Anterior cingulate cortex (tissue), 58 donors: ENCODE results near the gene CNTFR.

Experiments used
- DNase-seq, 58 donors: peaks; one replicate each; lab custom pipeline; 2025; lab: John Stamatoyannopoulos, UW

CNTFR gene

DNA sequence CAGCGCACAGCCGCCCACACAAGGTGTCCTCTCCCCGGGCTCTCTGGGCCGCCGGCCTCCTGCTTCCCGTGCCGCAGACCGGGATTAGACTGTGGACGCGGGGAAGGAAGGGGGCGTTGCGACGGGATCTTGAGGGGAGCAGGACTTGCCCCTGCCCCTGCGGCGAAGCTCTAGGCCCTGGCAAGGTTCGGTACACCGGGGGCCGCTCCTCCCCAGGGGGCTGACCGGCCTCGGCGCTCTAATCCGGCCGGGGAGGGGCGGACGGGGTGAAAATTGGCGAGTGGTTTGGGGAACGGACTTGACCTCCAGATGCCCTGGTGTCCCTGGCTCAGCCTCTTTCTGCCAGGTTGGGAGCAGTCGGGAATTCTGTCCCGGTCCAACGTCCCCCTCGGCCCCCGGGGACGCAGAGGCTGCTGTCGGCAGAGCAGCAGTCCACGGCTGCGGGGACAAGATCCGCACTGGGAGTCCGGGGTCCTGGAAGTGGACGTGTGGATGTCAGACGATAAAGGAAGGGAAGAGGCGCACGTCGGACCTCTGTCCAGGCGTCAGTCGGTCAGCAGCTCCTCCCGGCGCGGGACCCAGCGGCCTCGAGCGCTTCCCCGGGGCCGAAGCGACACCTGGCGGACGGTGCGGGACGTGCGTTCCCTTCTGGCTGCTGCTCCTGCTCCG is 1.9 kb upstream of the CNTFR start:
- DNase-seq = peak in 57 of 58 donors; percentile 25 to 89 (median 74)

DNA sequence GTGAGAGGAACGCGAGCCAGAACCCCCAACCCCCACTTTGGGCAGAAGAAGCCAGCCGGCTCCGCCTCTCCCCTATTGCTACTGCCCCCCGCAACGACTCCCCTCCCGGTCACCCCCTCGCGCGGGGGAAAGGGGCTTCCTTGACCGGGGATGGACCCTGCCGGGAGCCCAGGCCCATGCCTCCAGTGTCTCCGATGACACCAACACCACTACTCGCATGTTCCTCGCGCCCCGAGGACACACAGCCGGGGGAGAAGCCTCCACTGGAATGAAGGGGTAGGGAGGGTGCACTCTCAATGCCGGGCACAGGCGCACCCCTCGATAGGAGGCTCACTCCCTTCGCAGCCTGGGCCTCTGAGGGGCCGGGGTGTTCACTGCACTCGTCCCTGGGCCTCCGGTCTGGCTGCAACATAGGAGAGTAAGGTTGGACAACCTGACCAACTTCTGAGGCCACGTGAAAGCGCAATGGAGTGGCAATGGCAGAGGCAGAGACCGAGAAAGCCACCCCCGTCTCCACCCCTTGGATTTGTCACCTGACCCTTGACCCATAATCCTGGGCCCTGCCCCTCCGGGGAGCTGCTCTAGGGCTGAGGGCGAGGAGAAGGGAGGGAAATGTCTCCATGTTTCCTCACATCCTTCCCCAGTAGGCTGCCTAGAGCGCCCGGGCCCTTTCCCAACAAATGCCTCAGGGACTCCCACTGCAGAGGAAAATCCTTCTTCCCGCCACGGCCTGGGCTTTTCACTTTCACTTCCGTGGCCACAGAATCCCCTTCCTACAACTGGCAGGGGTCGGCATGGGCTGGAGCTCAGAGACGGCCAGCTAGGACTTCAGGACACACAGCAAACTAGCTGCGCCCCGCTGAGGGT is 1.1 kb upstream of the CNTFR start:
- peak in 7 of 58 donors; percentile 5 to 72 (median 44) for DNase-seq

DNA sequence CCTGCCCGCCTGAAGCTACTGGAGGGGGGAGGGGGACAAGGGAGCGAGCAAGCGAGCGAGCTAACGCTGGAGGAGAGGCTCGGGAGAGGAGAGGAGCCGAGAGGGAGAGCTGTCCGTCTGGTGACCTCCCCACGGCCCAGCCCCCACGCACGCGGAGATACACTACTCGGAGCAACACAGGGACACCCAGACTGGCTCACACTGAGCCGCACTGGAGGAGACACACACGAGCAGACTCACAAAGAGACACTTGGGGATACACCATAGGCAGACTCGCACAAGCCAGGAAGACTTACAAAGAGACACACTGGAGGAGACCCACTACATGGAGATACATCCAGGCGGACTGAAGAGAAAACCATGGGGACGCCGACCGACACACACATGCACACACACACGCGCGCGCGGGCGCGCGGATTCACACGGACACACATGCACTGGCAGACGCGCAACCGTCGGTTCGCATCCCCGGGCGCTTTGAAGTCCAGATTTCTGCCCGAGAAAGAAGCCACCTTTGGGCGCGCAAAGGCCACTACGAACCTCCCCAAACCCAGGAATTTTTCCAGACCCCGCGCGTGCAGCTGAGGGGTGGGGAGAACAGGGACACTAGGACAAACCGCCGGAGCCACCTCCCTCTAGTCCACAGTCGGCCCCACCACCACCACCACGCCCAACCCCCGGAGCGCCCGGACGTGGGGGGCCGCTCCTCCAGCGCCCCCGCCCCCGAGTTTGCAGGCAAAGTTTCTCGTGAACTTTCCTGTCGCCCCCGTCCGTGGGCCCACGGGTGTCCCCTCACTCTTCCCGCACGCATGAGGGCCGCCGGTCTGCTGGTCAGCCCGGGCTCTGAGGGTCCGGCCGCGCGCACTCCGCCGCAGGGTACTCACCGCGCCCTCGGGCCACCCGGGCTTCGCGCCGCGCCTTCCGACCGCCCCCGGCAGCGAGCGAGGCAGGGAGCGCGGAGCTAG is 571 bp downstream of the CNTFR start:
- DNase-seq = peak in 23 of 58 donors; percentile 6 to 77 (median 36)

DNA sequence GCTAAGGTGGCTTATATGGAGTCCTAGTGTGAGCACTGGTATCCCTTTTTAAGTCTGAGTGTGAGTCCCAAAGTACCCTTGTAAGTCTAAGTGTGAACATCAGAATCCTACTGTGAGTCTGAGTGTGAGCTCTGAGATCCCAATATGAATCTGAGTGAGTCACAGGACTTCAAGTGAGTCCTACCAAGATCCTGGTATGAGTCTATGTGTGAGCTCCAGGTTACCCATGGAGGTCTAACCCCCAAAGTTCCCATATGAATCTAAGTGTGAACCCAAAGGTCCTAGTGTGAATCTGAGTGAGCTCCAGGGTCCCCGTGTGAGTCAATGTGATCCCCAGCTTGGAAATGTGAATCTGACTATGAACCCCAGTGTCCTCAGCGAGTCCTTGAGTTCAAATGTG is 2.3 kb downstream of the CNTFR start:
- no peak for DNase-seq

DNA sequence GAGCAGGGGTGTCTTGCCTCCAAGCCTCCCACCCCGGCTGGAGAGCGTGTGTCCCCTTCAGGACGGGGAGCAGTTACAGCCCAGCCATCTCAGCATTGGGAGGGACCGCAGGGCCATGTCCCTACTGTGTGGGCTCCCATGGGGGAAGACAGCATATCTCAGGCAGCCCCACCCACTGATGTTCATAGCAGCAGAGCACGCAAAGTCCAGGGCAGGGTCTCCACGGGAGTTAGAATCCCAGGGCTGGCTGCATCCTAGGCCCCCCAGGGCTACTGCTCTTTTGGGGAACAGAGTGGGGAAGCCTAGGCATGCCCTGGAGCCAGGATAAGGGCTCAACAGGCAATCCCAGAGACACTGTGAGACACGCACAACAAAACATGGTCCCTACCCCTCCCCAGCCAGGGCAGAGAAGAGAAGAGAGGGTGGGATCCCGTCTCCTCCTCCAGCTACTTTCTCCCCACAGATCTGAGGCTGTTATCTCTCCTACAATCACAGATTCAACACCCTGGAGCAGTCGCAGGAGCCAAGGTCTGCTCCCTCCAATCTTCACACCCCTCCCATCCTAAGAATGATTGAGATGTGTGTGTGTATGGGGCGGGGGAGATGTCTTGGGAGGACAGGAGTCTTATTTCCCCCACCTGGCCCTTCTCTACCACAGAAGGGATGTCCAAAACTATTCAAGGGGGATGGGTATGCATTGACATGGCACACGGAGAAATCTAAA is 3.4 kb downstream of the CNTFR start:
- DNase-seq = no peak

DNA sequence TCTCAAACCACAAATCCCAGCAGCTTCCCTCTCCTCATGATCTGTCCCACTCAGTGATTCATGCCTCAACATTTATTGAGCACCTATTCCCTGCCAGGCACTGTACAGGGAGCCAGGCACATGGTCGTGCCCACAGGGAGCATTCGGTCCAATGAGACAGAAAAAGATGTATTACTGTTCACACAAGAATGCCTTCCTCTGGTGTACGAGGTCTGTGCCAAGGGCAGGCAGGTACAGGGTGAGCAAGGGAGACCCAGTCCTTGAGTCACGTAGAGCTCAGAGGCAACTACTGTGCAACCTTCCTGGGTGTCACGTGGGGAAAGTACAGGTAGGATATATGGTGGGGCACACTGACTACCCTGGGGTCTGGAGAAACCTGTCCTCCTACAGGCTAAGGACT is 4.6 kb downstream of the CNTFR start:
- DNase-seq = no peak

DNA sequence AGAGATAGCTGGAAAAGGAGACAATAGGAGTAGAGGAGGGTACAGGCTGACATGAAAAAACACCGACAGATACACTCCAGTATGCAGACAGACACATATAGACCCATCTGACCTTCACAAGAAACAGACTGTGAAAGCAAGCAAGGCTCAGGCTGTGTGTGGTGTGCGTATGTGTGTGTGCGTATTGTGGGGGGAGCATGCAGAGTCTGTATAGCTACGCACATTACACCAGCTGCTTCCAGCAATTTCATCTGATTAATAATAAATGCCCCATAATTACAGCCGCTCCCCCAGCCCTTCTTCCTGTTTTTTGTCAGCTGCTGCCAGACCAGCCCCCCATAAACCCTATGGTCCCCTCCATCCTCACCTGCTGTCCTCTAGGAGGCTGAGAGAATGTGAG is 6.7 kb downstream of the CNTFR start:
- no peak for DNase-seq

DNA sequence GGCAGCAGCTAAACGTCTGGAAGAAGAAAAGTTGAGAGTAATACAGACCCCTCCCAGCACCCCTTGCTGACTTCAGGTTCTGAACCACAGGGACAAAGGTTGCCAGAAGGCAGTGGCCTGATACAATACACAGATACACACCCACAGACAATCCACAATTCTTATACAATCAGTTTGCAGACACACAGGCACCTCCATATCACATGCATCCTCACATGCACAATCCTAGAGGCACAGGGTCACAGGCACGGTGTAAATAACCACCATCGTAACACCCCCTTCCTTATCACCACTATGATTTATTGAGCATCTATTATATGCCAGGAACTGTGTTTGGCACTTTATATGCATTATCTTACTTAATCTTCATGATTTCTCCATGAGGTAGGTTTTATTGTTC is 8.2 kb downstream of the CNTFR start:
- no peak for DNase-seq

DNA sequence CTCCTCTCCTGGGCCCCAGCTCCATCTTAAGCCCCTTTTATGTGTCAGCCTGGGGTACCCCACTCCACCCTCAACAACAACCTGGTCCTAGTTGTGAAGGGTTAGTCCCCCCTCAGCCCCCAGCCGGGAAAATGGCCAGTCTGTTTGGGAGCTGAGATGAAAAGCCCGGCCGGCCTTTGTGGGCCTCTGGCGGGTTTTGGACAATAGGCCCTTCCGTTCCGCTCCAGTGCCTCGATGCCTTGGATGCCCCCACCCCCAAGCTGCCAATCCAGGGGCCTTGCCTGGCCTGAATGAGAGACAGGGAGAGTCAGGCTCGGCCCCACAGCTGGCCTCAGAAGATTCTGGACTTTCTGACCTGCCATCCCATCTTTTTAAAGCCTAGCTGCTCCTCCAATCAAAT is 9.2 kb downstream of the CNTFR start:
- DNase-seq = peak in 26 of 58 donors; percentile 13 to 69 (median 29)

DNA sequence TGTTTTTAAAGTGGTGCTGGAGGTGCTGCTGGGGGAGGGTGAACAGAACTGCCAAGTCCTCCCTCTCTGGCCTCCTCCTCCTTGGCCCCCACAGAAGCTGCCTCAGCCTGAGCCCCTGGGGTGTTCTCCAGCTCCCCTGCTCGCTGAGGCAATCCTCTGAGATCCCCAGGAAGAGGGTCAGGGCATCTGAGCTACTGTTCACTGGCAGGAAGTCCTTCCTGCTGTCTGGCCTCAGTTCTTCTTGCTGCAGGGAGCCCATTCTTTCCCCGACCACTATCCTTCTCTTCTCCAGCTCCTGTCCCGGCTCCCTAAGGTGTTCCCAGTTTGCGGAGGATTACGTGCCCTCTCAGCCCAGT is 9.7 kb downstream of the CNTFR start:
- DNase-seq = peak in 2 of 58 donors; percentile 7 to 9

DNA sequence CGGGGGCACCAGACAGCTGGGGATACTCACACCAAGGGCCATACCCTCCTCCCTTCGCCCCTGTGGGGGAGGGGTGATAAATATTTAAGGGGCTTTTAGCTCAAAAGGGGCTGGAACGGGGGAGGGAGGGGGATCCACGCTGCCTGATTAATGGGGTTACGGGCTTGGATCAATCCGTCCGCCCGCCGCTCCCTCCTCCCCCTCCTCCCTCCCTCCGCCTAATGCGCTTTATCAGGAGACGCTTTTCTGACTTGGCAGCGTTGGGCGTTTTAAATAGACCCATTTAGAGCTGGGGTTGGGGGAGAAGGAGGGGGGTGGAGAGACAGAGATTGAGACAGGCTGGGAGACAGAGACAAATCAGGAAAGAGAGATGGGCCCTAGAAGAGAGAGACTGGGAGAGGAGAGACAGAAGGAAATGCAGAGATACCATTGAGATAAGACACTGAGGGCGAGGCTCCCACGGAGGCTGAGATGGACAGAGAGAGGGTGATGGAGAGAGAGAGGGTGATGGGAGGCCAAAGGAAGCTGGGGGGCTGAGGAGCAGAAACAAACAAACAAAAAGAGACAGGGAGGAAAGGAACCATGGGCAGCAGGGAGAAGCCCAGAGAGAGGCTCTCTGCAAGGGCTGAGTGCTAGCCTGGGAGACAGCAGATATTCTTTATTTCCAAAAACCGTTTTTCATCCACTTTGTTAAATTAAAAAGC is 10.3 kb downstream of the CNTFR start:
- peak in 9 of 58 donors; percentile 16 to 41 (median 21) for DNase-seq

DNA sequence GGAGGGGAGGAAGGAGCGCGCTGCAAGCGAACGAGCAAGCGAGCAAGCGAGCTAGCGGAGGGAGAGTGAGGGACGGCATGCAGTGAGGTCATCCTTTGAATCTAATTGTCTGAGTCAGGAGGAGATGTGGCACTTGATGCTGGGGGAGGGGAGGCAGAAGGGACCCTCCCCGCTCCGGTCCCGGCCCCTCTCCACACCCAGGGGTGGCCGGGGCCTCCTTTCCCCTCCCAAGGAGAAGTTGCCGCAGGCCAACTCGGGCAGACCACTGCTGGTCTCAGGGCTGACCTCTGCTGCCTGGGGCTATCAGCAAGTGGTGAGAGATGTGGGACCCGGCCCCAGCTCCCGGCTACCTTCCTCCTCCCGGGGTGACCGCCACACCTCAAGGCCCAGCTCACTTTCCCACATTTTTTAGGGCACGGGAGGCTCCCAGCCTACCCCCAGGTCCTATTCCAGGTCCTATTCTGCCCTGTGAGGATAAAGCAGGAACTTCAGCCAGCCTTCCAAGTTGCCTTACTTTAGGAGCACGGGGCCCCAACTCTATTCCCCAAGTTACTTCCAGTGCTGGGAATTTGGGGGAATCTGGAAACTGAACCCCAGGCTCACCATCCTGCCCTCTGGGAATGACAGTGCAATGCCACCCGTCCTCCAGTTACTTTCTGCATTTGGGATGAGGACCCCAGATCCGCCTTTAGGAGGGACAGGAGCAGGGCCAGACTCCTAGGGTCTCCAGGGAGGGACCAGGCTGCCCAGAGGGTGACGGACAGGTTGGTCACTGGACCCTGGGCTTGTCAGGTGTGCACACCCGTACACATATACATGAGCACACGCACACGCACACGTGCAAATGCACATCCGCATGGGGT is 11.1 kb downstream of the CNTFR start:
- peak in 8 of 58 donors; percentile 10 to 59 (median 24) for DNase-seq

DNA sequence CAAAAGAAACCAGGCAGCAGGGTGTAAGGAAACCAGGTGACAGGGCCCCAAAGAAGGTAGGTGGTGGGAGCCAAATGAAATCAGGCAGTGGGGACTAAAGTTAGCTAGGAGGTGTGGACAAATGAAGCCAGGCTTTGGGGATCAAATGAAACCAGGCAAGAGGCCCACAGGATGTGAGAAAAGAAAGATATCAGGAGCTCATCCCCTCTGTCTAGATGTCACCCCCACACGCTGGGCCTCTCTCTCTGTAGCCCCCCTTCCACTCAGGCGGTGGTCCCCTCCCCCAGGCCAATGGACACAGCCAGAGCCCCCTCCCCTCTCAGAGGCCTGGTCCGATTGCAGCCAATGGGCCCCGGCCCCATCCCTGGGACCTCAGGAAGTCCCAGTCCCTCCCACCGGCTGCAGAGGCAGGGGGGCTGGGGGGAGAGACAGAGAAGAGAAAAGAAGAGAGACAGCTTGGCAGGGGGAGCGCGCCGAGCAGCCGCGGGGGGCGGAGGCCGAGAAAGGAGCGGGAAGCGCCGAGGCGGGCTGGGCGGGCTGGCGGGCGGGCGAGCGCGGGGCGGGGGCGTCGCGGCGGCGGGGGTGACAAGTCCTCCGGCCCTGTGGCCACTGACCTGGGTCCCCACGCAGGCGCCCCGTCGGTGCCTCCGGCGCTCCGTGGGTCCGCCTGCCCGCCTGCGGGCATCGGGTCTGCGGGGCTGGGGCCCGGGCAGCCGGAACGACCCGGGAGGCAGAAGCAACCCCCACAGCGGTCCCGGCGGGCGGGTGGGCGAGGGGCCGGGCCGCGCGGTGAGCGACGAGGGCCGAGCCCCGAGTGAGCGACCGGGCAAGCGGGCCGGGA is 11.9 kb downstream of the CNTFR start:
- peak in 19 of 58 donors; percentile 7 to 65 (median 32) for DNase-seq

DNA sequence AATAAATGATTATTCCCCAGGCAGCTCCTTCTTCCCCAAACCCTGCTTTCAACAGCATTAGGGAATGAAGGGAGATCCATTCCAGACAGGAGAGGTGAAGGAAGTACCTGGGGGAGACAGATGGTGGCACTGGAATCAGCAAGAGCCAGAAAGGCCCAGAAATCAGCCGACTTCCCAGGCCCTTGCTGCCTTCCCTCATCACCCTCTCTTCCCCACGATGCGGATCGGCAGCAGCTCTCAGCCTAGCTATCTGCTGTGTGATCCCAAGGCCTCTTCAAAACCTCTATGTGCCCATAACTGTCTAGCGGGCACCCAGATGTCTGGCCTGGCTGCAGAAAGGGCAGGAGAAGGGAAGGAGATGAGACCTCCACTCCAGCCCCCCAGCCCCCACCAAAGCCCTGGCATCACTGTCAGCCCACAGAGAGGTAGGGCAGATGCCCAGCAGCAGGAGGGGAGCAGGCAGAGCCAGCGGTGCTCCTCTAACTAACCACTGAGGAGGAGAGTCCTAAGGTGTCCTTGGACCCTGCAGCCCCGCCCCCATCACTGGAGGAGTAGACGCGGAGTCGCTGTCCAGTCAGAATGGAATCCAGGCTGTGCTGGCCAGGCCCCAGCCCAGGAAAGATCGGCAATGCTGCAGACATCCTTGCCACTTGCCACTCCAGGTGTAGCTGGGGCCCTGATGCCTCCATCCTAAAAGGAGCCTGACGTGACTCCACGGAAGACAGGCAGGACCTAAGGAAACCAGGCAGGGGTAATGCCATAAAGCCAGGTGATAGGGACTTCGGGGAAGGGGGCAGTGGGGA is 12.7 kb downstream of the CNTFR start:
- DNase-seq = no peak

DNA sequence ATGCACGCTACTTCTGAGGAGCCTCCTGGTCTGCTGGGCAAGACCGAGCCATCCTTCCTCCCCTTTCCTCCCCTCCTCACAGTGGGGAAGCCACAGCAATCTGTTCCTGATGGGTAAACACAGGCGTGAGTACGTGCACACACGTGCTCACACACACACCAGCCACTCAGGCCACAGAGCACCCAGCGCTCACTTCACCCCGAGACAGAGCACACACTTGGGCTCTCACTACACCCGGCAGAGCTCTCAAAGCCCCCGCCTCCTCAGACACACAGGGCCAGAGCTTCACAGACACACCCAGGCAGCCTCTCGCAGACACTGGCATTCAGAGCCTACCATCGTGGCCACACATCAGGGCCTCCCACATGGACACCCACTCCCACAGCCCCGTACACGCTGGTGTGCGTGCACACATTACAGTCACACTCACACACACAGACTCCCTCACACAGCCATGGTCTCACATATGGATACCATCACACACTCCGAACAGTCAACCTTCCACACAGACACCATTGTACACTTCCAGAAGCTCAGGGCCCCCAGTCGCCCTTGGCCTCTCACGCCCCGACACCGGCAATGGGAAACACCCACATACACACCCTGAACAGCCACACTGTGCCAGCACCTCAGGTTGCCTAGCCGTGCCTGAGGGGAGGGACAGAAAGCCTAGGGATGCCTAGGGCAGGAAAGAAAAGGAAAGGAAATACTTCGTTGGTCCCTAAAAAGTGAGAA is 13.5 kb downstream of the CNTFR start:
- DNase-seq = no peak

DNA sequence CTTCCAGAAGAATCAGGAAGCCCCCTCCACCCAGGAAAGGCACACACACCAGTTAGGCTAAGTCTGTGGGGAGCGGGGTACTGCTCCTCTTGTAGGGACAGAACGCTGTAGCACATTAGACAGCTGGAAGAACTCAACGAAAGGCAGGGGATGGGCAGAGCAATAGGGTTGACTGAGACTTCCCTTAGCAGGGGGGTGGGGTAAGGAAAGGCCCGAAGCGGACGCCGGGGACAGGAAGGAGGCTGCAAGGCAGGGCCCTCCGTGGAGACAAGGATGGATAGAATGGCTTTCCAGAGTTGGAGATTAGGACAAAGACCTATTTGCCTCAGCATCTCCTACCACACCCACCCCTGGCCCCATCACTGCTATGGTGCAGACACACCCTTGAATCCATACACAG is 14.3 kb downstream of the CNTFR start:
- no peak for DNase-seq
